PC-3 (cell line): Measurements from ENCODE around the gene HRH2.

ENCODE experiments used
- CTCF ChIP-seq: fragments of 300-600 bp; sonication (generic); conservative IDR thresholded peaks from 2 replicates; pipeline ENCODE4 v1.5.1; 2017; ENCODE audit warnings: antibody characterized with exemption, low read depth, mild to moderate bottlenecking, low read length
- EZH2 ChIP-seq: fragments of 300-600 bp; sonication (generic); IDR thresholded peaks from one replicate; pipeline ENCODE4 v1.6.1; 2017; ENCODE audit warnings: antibody characterized with exemption, mild to moderate bottlenecking, low read length; ENCODE audit not compliant: unreplicated experiment
- EZH2phosphoT487 ChIP-seq: fragments of 300-600 bp; sonication (generic); IDR thresholded peaks from 2 replicates; pipeline ENCODE4 v1.6.1; 2018; ENCODE audit warnings: mild to moderate bottlenecking, antibody characterized with exemption, low read length, borderline replicate concordance

GRCh38 chr5:175640106-175640775, 17.6 kb upstream of the HRH2 start:
- TF ChIP-seq EZH2phosphoT487 = no peak
- no peak for TF ChIP-seq CTCF
- TF ChIP-seq EZH2 = no peak
